DMS 273 treated with DMSO at 0.1 percent for 48 hours (cell line): ENCODE results near the gene CGB7.

Experiments
- DNase-seq: peaks from one replicate; lab custom pipeline; 2025; lab: John Stamatoyannopoulos, UW

The CGB7 gene

DNA sequence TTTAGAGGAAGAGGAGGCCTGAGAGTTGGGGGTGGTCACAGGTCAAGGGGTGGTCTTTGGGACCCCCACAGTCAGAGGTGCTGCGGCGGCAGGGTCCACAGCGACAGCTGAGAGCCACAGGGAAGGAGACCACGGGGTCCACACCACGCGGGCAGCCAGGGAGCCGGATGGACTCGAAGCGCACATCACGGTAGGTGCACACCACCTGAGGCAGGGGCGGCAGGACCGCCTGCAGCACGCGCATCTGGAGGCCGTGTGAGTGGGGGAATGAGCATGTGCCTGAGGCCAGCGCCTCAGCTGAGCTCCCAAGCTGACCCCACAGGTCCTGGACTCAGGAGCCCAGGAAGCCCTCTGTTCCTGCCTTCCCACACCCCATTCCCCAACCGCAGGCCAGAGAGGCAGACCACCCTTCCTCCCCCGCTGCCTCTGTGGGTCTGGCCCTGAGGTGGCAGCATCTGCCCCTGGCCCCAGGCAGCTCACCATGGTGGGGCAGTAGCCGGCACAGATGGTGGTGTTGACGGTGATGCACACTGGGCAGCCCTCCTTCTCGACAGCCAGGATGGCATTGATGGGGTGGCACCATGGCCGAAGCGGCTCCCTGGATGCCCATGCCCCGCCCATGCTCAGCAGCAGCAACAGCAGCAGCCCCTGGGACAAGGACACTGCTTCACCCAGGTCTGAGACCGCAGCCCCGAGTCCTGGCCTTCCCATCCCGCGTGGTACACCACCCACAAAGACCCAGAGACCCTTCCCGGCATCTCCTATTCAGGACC, 41.3 kb downstream of the CGB7 start:
- DNase-seq, result no peak

GRCh38 chr19:49014870-49015255, 42.7 kb downstream of the CGB7 start:
- DNase-seq, result no peak

DNA sequence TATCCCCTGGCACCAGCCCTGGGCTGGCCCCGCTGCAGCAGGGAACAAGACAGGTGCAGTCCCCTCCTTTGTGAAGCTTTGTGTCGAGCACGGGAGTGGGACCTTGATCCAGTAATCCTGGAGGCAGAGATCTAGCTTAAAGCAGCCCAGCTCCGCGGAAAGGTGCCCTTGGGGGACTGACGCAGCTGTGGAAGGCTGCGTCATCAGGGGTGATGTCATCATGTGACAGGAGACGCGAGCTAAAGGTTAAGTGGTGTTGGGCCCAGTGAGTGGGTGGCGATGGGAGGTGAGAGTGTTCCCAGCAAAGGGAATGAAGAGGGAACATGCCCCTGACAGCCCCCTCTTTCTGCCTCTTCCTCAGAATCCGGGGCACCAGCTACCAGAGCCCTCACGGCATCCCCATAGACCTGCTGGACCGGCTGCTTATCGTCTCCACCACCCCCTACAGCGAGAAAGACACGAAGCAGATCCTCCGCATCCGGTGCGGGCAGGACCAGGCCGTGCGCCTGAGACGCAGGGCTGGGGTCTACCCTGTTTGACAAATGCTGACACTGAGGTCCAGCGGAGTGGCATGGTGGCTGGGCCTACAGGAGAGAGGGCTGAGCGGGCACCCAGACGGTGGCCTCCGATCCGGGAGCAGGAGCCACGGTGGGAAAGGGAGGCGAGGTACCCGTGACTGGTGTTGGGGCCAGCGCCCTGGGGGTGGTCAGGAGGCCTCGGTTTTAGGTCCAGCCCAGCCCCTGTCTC, 43.3 kb downstream of the CGB7 start:
- DNase-seq, result no peak

GRCh38 chr19:49011194-49011593, 46.4 kb downstream of the CGB7 start:
- DNase-seq, result no peak

DNA sequence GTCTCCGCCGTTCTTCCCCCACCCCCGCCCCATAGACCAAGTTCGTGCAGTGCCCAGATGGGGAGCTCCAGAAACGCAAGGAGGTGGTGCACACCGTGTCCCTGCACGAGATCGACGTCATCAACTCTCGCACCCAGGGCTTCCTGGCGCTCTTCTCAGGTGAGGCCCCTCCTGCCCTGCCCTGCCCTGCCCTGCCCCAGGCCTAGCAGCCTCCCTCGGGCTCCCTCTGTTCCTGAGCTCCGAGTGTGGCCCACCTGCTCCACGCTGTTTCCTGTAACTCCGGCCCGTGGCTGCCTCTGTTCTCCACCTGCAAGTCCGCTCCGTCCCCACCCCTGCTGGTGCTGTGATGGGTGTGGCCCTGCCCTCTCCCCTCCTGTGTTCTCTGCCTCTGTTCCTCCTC, 47.1 kb downstream of the CGB7 start:
- DNase-seq, result no peak

DNA sequence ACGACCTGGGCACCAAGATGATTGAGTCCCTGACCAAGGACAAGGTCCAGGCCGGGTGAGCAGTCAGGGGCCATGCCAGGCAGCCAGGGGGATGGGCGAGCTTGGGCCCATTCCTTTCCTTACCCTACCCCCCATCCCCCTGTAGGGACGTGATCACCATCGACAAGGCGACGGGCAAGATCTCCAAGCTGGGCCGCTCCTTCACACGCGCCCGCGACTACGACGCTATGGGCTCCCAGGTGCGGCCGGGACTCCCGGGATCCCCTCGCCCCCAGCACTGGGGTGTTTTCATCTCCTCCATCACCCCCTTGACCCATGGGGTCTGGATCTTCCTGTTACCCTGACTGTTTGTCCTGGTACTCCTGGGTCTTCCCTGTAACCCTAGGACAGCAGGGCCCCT, 47.7 kb downstream of the CGB7 start:
- no peak for DNase-seq

DNA sequence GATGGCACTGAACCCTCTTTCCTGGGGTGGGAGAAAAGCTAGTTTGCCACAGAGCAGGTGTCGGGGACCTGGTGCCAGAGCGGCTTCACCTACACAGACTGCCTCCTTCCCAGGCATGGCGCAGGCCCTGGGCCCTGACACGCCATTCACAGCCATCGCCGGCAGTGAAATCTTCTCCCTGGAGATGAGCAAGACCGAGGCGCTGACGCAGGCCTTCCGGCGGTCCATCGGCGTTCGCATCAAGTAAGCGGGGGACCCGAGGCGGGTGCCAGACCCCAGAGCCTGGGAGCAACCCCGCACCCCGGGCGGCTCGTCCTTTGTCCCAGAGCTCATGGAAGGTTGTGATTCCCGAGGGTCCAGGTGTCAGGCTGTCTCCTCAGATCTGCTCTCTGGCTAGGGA, 50.6 kb downstream of the CGB7 start:
- no peak for DNase-seq

DNA sequence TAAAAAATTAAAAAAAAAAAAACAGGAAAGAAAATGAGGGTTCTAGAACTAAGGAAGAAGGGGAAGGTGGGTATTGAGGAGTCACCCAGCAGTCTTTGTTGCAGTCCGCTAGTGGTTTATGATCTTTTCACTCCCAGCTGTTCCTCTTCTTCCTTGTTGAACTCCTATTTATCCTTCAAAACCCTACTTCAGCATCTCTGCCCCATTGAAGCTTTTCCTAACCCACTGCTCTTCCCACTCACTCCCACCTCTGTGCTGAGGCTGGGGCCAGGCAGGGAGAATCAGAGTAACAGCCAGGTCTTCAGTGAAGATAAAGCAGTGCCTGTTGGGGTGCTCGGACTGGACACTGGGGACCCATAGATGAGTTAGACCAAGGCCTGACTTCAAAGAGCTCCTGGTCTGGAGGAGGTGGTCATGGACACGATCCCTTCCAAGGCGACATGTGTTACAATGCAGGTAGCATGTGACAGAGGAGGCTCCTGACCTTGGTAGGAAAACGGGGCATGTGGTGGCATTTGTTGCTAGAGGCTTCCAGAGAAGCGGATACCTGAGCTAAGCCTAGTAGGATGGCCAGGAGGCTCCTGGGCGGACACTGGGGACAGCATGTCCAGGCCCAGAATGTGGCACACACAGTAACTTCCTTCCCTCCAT, 52.5 kb downstream of the CGB7 start:
- no peak for DNase-seq
